ENCODE measurements around the gene KCNV2. TPM values are rescaled to one million over a fixed set of nuclear protein-coding genes. Genes with fewer than 3 reads are reported as not detected.
"Not testable (repeated sequence)": the region's sequence is repeated elsewhere in the genome, so short reads cannot be mapped to it uniquely, and the experiment has no call there.

Gene KCNV2
- polyA plus RNA-seq (2013, experiment 1 of 2; ENCODE audit: insufficient read length), result 0.07 TPM
- not detected for polyA plus RNA-seq (2013, experiment 2 of 2; ENCODE audit: insufficient read length)

DNA sequence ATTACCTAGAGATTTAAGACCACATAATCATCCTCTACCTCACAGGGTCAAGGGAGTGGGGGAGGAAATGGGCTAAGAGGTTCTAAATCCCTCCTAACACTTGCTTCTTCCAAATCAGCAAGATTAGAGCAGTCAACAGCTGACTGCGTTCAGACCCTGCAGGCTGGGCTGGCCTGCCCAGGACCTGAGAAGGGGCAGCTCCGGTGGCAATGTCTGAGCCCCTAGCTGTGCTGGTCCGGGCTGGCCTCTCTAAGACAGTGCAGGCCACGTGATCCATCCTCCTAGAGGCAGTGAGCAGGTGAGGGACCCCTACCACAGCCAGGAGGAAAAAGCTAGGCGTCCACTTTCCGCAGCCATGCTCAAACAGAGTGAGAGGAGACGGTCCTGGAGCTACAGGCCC lies at the start of gene KCNV2:
TSS of gene KCNV2 (plus strand) at position 126 of the 400 bp plus-strand sequence. CDS start at position 356, 230 bp downstream.
- DNase-seq, result no peak

DNA sequence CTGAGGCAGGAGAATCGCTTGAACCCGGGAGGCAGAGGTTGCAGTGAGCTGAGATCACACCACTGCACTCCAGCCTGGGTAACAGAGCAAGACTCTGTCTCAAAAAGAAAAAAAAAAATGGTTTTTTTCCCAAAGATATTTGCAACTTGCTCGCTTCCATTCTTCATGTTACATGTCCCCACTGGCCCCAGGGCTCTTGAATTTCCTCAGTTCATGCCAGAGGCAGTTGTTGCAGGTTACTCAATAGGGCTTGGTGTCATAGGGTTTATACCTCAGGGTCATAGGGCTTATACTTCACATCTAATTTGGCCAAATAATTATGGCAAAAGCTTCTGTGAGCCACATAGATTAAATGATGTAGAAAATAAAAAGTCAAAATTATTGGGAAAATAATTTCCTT lies 44.1 kb upstream of the KCNV2 start:
- no peak for DNase-seq

DNA sequence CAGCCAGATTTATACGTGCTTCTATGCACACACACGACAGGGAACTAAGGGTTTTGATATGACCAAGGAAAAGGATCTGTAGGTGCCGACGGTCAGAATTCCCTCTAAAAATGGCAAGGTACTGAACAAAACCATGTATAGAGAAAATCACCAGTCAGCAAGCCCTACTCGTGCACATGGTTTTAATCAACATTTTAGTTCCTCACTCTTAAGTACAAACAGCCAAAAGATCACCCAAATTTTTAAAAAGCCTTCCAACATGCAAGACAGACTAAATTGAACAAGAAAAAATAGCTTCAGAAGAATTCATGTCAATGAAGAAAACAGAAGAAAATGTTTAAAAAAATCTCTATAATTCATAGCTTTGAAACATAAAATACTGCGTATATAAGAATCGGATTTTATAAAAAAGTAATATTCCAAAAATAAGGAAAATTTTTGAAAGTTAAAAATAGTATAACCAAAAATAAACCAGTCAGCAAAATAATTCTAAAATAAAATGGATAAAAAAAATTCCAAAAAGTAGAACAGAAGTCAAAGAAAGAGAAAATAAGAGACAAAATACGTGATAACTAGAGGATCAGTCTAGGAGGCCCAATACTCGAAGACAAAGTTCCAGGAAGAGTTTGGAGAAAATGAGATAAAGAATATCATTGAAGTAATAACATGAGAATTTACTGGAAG lies 43.0 kb upstream of the KCNV2 start:
- no peak for DNase-seq

DNA sequence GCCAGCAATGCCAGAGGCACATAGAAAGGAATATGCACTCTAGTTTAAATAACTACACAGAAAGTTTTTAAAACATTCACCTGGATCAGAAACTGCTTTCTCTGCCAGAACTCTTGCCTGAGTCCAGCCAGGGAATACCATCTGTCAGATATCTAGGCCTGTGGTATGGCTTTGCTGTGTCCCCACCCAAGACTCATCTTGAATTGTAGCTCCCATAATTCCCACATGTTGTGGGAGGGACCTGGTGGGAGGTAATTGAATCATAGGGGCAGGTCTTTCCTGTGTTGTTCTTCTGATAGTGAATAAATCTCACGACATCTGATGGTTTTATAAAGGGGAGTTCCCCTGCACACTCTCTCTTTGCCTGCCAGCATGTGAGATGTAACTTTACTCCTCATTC lies 41.5 kb upstream of the KCNV2 start:
- DNase-seq, result no peak

DNA sequence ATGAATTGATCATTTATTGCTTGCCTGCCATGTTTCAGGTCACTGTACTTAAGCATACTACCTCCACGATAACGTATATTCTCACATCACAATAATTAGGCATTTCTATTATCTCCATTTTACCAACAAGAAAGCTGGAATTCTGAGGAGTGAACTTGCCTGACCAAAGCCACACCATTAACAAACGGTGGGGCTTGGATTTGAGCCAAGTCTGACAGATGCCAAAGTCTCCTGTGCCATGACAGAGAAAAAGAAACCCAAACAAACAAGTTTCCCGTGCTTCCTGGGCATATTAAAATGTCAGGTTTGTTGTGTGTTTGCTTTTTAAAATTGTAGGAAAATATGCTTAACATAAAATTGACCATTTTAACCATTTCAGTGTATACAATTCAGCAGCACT lies 40.8 kb upstream of the KCNV2 start:
- DNase-seq, result no peak

DNA sequence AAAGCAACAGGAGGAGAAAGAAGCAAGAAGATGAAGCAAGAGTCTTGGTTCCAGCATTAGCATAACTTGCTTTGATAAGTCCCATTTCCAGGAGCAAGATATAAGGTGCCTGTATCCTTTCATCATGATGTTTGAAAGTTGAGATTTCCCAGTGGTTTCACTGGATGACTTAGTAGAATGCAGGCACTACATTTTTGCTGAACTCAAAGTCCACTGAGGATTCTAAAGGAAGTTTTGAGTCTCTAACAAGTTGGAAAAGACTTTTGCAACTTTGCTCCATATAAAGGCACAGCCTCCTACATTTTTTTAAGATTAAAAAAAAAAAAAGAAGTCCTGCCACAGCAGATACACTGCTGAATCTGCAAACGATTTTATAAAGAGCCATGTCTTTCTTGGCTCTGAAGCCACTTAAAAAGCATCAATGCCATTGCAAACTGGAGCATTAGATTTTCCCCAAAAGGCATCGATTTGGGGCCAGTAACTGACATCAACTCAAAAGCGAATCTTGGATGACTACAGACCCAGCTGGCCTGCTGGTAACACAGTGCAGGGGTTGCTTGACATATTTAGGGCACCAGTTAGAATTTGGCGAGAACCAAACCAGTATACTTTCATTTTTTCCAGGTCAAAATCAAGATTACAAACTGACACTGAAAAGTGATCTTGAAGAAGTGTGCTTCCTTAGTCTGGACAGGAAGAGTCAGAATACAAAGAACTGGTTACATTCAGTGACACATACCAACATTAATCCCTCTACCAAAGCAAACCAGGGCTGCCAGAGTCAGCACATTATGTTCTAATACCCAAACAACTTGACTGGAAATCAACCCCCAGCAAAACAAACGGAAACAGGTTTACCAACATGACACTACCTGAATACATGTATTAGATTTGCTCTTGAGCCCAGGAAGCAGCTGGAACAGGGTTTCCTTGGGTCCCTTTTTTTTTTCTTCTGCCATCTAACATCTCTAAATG lies 39.1 kb upstream of the KCNV2 start:
- no peak for DNase-seq

DNA sequence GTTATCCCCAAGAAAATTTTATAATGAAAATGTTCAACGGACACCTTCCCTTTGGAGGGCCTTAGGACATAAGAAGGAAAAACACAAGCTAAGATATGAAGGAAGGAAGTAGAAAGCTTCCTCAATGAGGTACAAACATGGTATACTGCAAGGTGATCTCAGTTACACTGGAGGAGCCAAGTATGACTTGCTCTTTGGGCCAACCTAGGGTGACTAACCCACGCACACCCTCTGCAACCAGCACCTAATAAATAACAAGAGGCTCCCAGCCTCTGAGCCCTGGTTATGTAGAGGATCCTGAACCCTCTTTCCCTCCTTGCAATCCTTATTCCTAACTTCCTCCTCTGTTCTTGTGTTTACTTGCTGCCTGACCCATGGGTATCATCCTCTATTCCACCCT lies 38.3 kb upstream of the KCNV2 start:
- DNase-seq, result no peak

DNA sequence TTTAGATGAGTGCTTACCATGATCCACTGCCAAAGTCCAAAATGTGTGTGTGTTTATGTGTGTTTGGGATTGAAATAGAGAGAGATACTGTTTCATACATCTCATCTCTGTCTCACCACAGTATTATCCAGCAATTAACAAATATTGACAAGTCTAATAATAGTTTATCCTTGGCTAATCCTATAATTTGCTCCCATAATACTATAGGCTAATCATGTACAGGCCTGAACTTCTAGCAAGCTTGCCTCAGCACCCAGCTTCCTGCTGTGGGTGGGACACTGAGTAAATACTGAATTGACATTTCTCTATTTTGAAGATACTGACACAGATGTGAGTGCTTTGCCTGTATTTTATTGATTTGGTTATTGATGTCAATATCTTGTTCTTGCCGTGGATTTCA lies 35.3 kb upstream of the KCNV2 start:
- no peak for DNase-seq

DNA sequence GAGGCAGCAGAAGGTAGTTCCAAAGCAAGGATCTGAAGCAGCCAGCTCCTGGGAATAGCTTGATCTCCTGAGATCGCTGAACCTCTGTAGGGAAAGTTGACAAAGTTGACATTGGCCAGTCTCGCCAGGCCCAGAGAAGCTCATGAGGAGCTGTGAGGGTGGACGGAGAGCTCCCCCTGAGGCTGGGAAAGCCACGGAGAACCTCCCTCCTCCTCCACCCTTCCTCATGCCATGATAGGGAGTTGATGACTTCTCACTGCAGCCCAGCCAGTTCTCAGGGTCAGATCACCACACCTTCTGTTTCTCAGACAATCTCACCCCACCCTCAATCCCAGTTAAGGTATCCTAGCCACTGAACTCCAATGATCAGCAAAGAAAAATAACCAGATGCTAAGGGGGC lies 30.4 kb upstream of the KCNV2 start:
- no peak for DNase-seq

DNA sequence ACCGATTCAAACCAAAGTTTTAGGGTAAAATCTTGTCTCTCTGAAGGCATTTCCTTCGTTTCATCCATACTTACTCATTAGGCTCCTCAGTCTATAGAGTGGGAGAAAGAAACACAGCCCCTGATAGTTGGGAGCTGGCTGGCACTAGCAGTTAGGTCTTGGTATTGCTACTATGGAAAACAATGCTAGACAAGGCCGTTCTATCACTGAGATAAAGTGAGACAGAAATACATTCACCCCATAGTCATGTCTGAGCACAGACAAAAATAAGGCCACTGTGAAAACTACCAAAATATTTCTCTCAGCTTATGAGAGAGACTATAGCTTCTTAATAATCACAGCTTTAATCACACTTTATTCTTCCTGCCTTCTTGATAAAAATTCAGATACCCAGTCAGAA lies 28.7 kb upstream of the KCNV2 start:
- DNase-seq, result no peak

DNA sequence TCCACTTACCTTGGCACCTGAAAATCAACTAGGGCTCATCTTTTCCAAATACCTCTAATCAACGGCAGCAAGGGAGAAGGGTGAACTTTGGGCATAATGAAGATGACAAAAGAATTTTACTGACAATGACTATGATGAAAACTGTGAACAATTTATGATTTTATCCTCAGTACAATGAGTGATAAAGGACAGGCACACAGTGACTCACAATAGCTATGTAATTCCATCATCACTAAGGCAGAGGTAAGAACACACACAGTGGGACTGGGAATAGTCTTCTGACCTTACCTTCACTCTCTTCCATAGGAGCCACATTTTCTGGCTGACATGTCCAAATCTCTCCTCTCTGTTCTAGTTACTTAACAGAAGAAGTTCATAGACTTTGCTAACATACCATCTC lies 26.1 kb upstream of the KCNV2 start:
- DNase-seq, result no peak

DNA sequence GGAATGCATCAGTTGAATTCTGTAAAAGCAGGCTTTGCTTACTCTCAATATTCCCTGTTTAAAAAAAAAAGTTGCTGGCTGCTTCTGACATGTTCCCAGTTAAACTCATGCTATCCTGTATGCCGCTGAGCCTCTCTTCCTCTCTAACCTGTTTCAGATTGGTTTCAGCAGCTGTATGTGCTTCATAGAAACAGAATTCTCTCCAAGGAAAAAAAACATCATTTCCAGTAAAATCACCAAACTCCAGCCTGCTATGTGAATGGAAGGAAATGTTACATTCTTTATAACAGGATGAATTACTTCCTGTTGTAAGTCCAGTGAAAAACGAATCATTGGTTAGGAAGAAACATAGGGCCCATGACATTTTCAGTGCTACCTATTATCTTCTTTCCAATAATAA lies 25.7 kb upstream of the KCNV2 start:
- DNase-seq, result no peak

DNA sequence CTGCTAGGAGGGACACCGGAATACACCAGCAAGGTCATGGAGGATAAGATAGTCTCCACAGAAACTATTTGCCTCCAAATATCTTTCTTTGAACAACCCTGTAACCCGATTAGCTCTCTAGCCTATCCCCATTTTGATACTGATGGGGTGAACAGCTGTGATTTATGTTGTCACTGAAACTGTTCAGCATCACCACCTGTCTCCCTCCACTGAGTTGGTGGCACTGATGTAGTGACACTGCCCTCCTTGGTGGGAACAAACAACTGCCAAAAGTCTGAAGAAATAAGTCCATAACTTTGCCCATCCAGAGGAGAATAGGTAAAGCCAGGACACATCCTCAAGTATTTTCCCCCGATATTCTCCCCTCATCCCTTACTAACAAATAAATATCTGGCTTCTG lies 24.3 kb upstream of the KCNV2 start:
- no peak for DNase-seq

DNA sequence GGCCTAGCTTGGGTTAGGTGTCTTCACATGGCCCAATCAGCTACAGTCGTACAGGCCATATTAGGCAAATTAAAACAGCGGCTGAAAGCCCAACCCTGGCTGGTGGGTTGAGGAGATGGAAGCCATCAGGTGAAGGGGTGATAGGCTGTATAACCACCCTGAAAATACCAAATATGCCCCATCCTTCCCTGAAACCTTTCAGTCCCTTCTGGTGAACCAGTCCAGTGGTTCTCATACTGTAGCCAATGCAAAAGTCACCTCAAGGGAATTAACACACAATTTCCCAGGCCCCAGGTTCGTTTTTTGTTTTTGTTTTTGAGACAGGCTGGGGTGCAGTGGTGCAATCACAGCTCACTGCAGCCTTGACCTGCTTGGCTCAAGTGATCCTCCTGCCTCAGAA lies 19.8 kb upstream of the KCNV2 start:
- DNase-seq, result no peak

DNA sequence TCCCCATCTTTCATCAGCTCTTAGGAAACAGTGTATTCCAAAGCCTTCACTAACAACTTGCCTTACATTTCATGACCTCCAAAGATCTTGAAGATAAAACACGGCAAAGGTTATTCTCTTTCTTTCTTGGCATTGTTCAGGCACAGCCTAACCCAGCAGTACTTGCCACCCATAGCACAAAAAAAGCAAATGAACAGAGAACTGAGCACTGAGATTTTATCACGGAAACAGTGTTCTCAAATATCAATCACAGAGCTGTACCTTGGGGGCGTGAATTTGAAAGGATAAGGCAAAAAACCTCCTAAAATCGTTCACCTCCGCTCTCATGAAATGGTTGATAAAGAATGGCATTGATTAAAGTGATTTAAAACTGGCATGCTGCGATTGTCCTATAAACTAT lies 16.9 kb upstream of the KCNV2 start:
- DNase-seq, result no peak

DNA sequence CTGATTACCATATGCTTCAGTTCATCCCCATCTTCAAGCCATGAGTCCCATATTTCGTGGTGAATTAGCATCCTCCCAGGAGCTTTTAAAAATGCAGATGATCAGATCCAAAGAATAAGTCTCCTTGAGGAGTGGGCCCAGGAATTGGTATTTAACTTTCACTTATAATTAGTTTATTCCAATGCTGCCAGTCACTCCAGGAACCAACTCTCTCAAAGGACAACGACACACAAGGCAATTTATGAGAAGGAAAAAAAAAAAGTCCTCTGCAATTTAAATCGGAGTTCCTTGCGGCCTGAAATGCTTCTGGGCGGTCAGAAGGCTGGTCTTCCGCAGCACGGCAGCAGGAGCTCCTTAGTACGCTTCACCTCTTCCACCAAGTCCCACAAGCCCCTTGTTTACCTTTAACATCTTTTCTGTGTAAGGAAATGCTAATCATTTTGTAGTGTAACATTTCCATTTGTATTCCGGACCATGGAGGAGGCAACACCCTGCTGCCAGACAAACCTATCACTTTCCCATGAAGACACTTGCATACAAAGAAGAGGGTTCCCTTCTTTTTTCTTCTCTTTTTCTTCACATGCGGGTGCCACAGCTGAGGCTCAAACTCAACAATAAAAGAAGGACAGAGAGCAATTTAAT lies 16.3 kb upstream of the KCNV2 start:
- no peak for DNase-seq

DNA sequence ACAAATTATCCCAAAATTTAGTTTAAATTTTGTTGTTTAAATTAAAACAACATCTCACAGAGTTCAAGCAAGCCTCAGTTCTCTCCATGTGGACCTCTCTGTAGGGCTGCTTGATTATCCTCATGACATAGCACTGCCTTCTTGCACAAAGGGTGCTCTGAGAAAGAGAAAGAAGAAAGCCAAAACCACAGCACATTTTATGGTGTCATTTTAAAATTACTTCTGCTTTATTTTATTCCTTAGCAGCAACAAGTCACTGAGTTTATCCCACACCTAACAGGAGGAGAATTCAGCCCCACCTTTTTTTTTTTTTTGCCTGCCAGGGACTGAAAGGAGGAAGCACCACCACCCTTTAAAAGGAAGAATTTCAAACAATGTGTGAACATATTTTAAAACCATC lies 12.8 kb upstream of the KCNV2 start:
- no peak for DNase-seq

DNA sequence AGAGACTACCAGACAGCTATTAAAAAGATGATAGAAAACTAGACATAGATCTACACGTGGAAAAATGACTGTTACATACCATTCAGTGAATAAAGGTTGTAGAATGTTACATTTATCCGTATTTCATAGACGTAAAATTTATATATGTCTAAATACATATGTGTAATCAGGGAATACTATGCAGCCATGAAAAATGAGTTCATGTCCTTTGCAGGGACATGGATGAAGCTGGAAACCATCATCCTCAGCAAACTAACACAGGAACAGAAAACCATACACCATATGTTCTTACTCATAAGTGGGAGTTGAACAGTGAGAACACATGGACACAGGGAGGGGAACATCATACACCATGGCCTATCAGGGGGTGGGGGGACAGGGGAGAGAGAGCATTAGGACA lies 10.1 kb upstream of the KCNV2 start:
- not testable (repeated sequence) for DNase-seq

DNA sequence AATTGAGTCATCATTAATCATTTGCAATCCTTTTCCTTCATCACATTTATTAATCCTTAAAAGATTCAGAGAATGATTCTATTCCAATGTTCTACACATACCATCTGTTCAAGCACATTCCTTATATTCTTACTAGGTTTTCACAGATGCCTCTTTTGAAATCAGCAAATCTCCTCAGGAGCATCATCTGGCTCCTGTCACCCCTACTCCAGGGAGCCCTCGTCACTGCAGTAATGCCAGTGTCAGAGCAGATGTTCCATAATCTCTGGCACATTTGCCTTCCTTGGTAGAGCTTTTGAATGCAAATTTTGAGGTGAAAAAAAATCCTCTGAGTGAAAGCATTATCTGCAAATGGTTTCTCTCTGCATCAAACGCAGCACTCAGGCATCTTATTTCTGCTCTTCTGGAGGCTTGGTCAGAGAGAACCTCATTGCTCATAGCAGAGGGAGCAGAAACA lies 7.6 kb upstream of the KCNV2 start:
- DNase-seq, result no peak

DNA sequence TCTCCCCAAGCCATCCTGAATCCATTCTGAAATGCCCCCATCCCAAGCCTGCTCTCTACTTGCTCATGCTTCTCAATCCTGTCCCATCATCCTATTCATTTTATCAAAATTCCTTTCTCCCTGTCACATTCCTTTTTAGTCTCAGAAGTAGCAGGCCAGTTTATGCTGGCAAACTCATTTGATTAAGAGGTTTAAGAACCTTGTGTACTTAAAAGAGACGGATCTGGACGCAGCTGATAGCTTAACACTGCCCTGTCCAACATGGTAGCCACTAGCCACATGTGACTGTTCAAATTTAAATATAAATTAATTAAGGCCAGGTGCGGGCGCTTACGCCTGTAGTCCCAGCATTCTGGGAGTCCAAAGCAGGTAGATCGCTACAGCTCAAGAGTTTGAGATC lies 5.6 kb upstream of the KCNV2 start:
- DNase-seq, result no peak

DNA sequence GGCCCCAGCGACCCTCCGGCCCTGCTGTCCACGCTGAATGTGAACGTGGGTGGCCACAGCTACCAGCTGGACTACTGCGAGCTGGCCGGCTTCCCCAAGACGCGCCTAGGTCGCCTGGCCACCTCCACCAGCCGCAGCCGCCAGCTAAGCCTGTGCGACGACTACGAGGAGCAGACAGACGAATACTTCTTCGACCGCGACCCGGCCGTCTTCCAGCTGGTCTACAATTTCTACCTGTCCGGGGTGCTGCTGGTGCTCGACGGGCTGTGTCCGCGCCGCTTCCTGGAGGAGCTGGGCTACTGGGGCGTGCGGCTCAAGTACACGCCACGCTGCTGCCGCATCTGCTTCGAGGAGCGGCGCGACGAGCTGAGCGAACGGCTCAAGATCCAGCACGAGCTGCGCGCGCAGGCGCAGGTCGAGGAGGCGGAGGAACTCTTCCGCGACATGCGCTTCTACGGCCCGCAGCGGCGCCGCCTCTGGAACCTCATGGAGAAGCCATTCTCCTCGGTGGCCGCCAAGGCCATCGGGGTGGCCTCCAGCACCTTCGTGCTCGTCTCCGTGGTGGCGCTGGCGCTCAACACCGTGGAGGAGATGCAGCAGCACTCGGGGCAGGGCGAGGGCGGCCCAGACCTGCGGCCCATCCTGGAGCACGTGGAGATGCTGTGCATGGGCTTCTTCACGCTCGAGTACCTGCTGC lies 839 bp downstream of the KCNV2 start:
- no peak for DNase-seq

DNA sequence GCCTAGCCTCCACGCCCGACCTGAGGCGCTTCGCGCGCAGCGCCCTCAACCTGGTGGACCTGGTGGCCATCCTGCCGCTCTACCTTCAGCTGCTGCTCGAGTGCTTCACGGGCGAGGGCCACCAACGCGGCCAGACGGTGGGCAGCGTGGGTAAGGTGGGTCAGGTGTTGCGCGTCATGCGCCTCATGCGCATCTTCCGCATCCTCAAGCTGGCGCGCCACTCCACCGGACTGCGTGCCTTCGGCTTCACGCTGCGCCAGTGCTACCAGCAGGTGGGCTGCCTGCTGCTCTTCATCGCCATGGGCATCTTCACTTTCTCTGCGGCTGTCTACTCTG lies 1.4 kb downstream of the KCNV2 start:
- no peak for DNase-seq

DNA sequence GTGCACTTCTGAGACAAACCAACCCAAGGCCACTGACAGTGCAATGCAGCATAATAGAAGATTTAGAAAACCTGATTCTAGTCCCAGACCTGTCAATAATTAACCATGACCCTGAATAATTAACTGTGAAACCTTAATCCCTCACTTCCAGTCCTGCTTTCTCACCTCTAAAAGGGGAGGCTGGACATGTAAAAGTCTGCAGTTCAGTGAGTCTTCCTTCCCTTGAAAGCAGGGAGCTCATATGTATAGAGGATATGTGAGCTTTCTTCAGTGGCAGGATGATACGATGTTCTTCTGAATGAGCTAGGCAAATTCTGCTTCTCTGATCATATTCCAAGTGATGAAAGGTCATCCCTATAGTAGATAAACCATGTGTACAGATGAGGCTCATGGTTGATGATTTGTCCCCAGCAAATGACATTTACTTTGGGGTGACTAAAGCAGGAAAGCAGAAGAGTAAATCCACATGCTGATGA lies 2.9 kb downstream of the KCNV2 start:
- no peak for DNase-seq
